ENCODE data around the gene TRIP13. TPM values are rescaled to one million over a fixed set of nuclear protein-coding genes. Genes with fewer than 3 reads are reported as not detected.
A peak's percentile ranks its signal among the peaks of the same experiment; 100 is the strongest.

Gene TRIP13
- total and polyA plus RNA-seq, 2 of the 13 experiments (the other 11 are each of a cell fraction or from before 2014, with no cell fraction given): 13.5 to 33.0 TPM

DNA sequence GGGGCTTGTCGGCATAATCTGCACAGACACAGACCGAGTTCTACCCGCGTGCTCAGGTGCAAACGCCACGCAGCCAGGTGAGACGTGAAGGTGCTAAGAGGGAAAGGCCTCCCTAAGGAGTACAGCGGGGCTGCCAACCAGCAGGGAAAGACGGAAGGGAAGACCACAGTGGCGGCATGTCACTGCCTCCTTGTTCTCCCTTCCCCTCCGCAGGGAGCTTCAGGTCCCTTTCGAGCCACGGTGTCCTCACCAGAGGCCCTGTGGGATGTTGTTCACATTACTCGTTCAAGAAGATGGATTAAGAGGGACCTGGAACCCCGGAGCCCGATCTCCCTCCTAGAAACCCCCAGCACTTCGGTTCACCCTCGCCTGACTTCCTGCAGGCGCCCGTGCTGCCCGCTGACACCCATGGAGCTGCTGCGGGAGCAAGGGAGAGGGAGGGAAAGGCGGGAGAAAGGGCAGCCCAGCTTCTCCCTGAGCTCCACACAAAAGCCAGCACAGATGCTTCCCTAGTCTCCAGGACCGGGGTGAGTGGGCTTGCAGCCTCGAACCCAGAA is 769 bp upstream of the TRIP13 start (continued):
- TF ChIP-seq SMARCC2 (IDR thresholded peaks at IDR 0.05): no peak
- no peak for TF ChIP-seq FOSL2 (CRISPR knock-in tag; IDR thresholded peaks at IDR 0.05)
- TF ChIP-seq, protein P1, sequence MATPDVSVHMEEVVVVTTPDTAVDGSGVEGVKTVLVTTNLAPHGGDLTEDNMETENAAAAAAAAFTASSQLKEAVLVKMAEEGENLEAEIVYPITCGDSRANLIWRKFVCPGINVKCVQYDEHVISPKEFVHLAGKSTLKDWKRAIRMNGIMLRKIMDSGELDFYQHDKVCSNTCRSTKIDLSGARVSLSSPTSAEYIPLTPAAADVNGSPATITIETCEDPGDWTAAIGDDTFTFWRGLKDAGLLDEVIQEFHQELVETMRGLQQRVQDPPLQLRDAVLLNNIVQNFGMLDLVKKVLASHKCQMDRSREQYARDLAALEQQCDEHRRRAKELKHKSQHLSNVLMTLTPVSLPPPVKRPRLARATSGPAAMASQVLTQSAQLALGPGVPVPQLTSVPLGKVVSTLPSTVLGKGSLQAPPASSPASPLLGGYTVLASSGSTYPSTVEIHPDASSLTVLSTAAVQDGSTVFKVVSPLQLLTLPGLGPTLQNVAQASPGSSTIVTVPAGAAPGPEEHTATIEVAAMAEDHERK (CRISPR knock-in tag; IDR thresholded peaks at IDR 0.05; ENCODE audit: low read depth): no peak
- TF ChIP-seq REL (CRISPR knock-in tag; conservative IDR thresholded peaks at IDR 0.05): no peak
- TF ChIP-seq DPF2 (CRISPR knock-in tag; IDR thresholded peaks at IDR 0.05; ENCODE audit: borderline replicate concordance, low read depth): no peak
- TF ChIP-seq ETV6 (CRISPR knock-in tag; conservative IDR thresholded peaks at IDR 0.05): no peak
- TF ChIP-seq CEBPB (IDR thresholded peaks at IDR 0.05; ENCODE audit: borderline replicate concordance, low read depth, low read length): no peak
- TF ChIP-seq, protein P2, sequence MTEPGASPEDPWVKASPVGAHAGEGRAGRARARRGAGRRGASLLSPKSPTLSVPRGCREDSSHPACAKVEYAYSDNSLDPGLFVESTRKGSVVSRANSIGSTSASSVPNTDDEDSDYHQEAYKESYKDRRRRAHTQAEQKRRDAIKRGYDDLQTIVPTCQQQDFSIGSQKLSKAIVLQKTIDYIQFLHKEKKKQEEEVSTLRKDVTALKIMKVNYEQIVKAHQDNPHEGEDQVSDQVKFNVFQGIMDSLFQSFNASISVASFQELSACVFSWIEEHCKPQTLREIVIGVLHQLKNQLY (CRISPR knock-in tag; IDR thresholded peaks at IDR 0.05): no peak
- no peak for TF ChIP-seq NR3C1 (CRISPR knock-in tag; IDR thresholded peaks at IDR 0.05)
- TF ChIP-seq ZNF530 (CRISPR knock-in tag; IDR thresholded peaks at IDR 0.05; ENCODE audit: low read depth): 0 out of 2 replicates have a peak, but pooled peaks have one; percentile 68
- TF ChIP-seq EHMT2 (IDR thresholded peaks at IDR 0.05; ENCODE audit: borderline replicate concordance, low read depth, low read length): no peak
- TF ChIP-seq GATAD2A (CRISPR knock-in tag; IDR thresholded peaks at IDR 0.05): no peak
- no peak for TF ChIP-seq ETV5 (CRISPR knock-in tag; IDR thresholded peaks at IDR 0.05; ENCODE audit: borderline replicate concordance)
- no peak for TF ChIP-seq ZKSCAN8 (CRISPR knock-in tag; IDR thresholded peaks at IDR 0.05; ENCODE audit: borderline replicate concordance)
- TF ChIP-seq CENPT (CRISPR knock-in tag; IDR thresholded peaks at IDR 0.05; ENCODE audit: low read depth): no peak
- TF ChIP-seq NRL (CRISPR knock-in tag; IDR thresholded peaks at IDR 0.05; ENCODE audit: borderline replicate concordance): peak; percentile 14; the same call in 1 of the 2 replicates
- TF ChIP-seq, protein P3, sequence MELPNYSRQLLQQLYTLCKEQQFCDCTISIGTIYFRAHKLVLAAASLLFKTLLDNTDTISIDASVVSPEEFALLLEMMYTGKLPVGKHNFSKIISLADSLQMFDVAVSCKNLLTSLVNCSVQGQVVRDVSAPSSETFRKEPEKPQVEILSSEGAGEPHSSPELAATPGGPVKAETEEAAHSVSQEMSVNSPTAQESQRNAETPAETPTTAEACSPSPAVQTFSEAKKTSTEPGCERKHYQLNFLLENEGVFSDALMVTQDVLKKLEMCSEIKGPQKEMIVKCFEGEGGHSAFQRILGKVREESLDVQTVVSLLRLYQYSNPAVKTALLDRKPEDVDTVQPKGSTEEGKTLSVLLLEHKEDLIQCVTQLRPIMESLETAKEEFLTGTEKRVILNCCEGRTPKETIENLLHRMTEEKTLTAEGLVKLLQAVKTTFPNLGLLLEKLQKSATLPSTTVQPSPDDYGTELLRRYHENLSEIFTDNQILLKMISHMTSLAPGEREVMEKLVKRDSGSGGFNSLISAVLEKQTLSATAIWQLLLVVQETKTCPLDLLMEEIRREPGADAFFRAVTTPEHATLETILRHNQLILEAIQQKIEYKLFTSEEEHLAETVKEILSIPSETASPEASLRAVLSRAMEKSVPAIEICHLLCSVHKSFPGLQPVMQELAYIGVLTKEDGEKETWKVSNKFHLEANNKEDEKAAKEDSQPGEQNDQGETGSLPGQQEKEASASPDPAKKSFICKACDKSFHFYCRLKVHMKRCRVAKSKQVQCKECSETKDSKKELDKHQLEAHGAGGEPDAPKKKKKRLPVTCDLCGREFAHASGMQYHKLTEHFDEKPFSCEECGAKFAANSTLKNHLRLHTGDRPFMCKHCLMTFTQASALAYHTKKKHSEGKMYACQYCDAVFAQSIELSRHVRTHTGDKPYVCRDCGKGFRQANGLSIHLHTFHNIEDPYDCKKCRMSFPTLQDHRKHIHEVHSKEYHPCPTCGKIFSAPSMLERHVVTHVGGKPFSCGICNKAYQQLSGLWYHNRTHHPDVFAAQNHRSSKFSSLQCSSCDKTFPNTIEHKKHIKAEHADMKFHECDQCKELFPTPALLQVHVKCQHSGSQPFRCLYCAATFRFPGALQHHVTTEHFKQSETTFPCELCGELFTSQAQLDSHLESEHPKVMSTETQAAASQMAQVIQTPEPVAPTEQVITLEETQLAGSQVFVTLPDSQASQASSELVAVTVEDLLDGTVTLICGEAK (IDR thresholded peaks at IDR 0.05): no peak
- TF ChIP-seq, protein P3 (CRISPR knock-in tag; IDR thresholded peaks at IDR 0.05): 0 out of 2 replicates have a peak, but pooled peaks have one; percentile 47
- TF ChIP-seq, protein P4, sequence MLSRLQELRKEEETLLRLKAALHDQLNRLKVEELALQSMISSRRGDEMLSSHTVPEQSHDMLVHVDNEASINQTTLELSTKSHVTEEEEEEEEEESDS (CRISPR knock-in tag; IDR thresholded peaks at IDR 0.05; ENCODE audit: borderline replicate concordance): no peak
- TF ChIP-seq ZNF263 (CRISPR knock-in tag; IDR thresholded peaks at IDR 0.05): no peak
- TF ChIP-seq ZNF709 (CRISPR knock-in tag; IDR thresholded peaks at IDR 0.05): no peak

All from HepG2 (cell line).